CD4-positive, alpha-beta T cell treated with Interleukin-17A for 4 hours (primary cell): ENCODE data around the gene TBC1D2B.
"Not testable (repeated sequence)": the region's sequence is repeated elsewhere in the genome, so short reads cannot be mapped to it uniquely, and the experiment has no call there.

Experiments used
- DNase-seq: peaks from one replicate; pipeline ENCODE4 v3.0.0-alpha.2; 2020; ENCODE audit warnings: mixed read lengths

Gene TBC1D2B

GRCh38 chr15:77971875-77972274 lies 105.6 kb downstream of the TBC1D2B start:
- DNase-seq, result not testable (repeated sequence)

DNA sequence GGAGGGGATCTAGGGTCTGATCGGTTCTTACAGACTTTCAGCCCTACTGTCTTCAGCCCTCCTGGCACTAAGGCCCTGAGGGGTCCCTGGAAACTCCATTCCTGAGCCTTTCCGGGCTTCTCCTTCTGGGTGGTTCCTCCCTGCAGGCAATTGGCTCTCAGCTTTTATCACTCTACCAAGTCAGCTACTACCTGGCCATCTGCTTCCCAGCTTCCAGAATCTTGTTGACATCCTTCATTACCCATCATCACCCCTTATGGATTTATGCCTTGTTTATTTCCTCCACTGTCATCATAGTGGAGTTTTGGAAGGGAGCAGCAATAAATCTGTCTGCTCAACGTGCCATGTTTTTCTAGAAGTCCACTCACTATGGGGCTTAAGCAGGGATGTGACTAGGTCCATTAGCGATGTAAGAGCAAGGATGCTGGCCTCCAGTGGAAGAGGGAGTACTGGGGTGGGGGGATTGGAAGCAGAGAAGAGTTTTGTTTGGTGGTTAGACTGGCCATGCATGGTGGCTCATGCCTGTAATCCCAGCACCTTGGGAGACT lies 106.6 kb downstream of the TBC1D2B start:
- DNase-seq, result not testable (repeated sequence)

DNA sequence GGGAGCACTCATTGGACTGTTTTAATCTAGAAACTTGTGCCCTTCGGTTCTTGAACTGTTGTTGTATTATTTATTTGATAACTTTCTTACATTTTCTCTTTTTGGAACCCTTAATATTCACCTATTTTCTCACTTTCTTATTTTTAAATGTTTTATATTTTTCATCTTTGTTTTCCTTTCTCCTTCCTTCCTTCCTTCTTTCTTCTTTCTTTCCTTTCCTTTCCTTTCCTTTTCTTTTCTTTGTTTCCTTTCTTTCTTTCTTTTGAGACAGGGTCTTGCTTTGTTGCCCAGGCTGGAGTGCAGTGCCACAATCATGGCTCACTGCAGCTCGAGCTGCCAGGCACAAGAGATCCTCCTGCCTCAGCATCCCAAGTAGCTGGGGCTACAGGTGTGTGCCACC lies 108.5 kb downstream of the TBC1D2B start:
- DNase-seq, result no peak

- DNase-seq, result no peak
These were observed 109.7 kb downstream of the TBC1D2B start for GRCh38 chr15:77967798-77968197.

GRCh38 chr15:77967235-77967615 lies 110.3 kb downstream of the TBC1D2B start:
- not testable (repeated sequence) for DNase-seq

DNA sequence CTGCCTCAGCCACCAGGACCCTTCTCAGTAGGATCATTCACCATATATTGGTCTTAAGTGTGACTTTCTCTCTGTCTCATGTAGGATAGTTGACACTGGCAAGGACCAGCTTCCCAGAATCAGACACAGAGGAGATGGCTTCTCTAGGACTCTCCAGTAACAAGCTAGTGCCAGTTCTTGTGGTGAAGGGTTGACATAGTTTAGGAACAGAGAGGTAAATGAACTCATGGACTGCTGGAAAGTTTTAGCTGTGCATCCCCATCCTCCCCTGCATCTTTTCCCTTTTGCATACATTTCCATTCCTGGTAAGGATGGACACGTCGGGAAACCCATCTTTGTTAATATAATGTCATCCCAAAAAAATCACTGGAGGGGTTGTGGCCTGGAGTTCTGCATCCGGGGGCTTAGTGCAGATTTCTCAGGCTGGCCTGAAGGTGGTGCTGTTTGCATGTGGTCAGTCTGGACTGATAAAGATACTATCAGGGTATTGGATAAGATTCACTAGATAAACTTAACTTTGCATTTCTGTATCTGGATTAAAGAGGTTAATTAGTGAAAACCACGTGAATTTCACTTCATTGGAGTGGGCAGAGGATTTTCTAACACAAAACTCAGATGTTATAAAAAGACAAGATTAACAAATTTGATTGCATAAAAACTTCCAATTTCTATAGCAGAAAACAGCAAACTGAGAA lies 110.8 kb downstream of the TBC1D2B start:
- peak; percentile 74 for DNase-seq

DNA sequence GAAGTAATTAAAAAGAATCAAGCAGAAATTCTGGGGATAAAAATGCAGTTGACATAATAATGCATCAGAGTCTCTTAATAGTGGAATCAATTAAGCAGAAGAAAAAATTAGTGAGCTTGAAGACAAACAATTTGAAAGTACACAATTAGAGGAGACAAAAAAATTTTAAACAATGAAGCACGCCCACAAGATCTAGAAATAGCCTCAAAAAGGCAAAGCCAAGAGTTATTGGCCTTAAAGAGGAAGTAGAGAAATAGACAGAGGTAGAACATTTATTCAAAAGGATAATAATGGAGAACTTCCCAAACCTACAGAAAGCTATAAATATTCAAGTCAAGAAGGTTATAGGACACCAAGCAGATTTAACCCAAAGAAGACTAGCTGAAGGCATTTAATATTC lies 113.3 kb downstream of the TBC1D2B start:
- no peak for DNase-seq

- peak; percentile 80 for DNase-seq
These were observed 118.1 kb downstream of the TBC1D2B start for GRCh38 chr15:77959432-77959879.

- not testable (repeated sequence) for DNase-seq
These were observed 118.6 kb downstream of the TBC1D2B start for GRCh38 chr15:77958716-77959431.

DNA sequence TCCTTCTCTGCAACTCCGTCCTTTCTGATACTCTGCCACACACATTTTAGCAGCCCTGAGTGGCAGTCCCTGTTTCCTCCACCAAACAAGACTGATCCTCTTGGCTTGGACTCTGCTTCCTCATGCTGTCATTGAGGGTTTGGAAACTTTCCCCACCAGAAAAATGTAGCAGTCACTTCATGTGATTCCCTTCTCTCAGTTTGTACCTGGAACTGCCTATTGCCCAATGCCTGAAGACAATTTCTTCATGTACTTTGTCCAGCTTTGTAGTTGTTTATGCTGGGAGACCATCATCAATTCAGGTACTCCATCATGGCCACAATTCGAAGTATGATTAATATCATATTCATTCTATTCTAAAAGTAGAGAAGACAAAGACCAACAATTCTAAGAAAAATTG lies 119.5 kb downstream of the TBC1D2B start:
- not testable (repeated sequence) for DNase-seq

DNA sequence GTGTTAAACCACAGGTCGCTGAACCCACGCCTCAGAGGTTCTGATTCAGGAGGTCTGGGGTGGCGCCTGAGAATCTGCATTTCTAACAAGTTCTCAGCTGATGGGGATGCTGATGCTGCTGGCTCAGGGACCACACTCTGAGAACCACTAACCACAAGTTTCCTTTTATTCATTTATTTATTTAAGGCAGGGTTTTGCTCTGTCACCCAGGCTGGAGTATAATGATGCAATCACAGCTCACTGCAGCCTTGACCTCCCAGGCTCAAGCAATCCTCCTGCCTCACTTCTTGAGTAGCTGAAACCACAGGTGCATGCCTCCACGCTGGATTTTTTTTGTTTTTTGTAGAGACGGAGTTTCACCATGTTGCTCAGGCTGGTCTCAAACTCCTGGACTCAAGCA lies 123.6 kb downstream of the TBC1D2B start:
- DNase-seq, result not testable (repeated sequence)

- DNase-seq, result not testable (repeated sequence)
These were observed 124.5 kb downstream of the TBC1D2B start for GRCh38 chr15:77952928-77953446.

DNA sequence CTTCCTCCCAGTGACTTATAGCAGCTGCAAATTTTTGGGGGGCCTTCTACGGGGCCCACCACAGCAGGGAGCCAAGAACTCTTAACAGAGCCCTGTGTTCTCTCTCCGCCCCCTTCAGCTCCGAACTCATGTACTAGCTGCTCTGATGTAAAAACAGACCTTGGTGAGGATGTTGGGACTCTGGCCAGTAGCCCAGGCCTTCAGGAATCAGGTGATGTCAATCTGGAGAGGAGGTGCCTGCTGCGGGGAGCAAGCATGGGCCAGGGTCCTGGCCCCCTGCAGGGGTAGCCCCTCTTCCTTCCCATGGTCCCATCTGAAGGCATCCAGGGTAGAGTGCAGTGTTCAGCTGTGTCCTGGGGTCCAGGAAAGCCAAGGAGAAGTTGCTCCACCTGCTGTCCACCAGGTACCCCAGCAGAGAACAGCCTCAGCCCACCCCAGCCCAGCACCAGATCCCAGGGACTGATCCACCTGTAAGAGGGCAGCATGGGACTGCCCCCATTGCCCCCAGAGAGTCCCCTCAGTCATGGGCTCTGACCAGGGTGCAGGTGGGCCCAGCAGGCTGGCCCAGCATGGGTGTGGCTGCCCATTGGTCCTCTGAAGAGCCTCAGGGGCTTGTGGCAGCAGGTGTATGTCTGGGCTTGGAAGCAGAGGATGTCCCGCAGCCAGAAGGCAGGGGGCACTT lies 126.3 kb downstream of the TBC1D2B start:
- not testable (repeated sequence) for DNase-seq

DNA sequence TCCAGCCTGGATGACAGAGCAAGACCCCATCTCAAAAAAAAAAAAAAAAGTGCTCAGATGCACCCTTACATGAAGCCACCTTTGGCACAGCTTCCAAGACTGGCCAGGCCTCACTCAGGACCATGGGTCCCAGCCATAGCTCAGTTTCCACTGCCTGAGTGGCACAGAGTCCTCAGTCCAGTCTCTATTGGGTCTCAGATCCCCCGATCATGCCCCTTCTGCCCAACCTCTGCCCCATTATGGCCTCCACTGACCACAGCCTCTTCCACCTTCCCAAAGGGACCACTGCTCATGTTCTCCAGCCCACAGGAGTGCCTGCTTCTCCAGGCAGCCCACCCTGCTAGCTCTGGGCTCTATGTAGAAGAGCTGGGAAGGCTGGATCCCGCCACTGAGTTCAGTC lies 127.0 kb downstream of the TBC1D2B start:
- not testable (repeated sequence) for DNase-seq

DNA sequence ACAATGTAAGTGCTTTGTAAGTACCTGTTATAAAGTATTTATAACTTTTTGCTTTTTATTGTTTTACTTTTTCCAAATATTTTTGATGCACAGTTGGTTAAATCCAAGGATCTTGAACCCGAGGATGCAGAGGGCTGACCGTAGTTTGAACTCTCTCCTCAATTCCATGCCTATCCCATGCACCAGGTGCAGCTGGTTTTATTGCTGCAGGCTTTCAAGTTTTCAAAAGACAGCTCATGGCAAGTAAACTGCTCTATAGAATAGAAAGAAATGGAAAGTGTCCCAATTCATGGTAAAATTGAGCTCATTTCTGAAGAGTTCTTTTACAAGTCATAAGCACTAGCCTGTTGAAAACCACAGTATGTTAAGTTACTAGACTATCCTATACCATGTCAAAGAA lies 131.9 kb downstream of the TBC1D2B start:
- DNase-seq, result no peak
